MCF 10A (cell line): ENCODE results near the gene MORF4L1. TPM values are rescaled to one million over a fixed set of nuclear protein-coding genes. Genes with fewer than 3 reads are reported as not detected.
A peak's percentile ranks its signal among the peaks of the same experiment; 100 is the strongest.

Source experiments
- BruUV-seq: library from RNA; stranded (reverse); fragments of 400-500 nt; replicated peaks from 2 replicates; lab custom pipeline; 2021; lab: Mats Ljungman, UMichigan
- CTCF ChIA-PET: fragments of 300-600 bp; sonication (Branson Sonifier 250); formaldehyde crosslinking; extraction: SDS; loops from one replicate; lab custom pipeline; 2021; ENCODE audit warnings: antibody characterized with exemption, inconsistent platforms; lab: Yijun Ruan, JAX
- POLR2A ChIA-PET: fragments of 300-600, 350-650 bp; sonication (Branson Sonifier 250); formaldehyde crosslinking; extraction: SDS; loops from one replicate; lab custom pipeline; 2020; ENCODE audit warnings: antibody characterized with exemption, inconsistent platforms; lab: Yijun Ruan, JAX
- DNase-seq: peaks from one replicate; pipeline ENCODE4 v3.0.0-alpha.2; 2018; ENCODE audit not compliant: unreplicated experiment
- H3K27ac Mint-ChIP-seq: one replicate; pipeline ENCODE4 v1.8.0; 2022; ENCODE audit warnings: mild to moderate bottlenecking, low read depth, mixed read lengths; ENCODE audit not compliant: unreplicated experiment
- H3K27me3 Mint-ChIP-seq: one replicate; pipeline ENCODE4 v1.8.0; 2022; ENCODE audit warnings: mixed read lengths; ENCODE audit not compliant: insufficient read depth, unreplicated experiment
- H3K36me3 Mint-ChIP-seq: one replicate; pipeline ENCODE4 v1.8.0; 2022; ENCODE audit warnings: mild to moderate bottlenecking, moderate library complexity, mixed read lengths; ENCODE audit not compliant: insufficient read depth, unreplicated experiment
- H3K4me1 Mint-ChIP-seq: one replicate; pipeline ENCODE4 v1.8.0; 2022; ENCODE audit warnings: mixed read lengths; ENCODE audit not compliant: insufficient read depth, unreplicated experiment
- H3K4me3 Mint-ChIP-seq: one replicate; pipeline ENCODE4 v1.8.0; 2022; ENCODE audit warnings: mild to moderate bottlenecking, moderate library complexity, mixed read lengths; ENCODE audit not compliant: unreplicated experiment
- H3K9me3 Mint-ChIP-seq: one replicate; pipeline ENCODE4 v1.8.0; 2022; ENCODE audit warnings: mixed read lengths; ENCODE audit not compliant: unreplicated experiment
- CTCF ChIP-seq: fragments of 200-600 bp; IDR thresholded peaks from one replicate; pipeline ENCODE4 v1.8.0; 2022; ENCODE audit warnings: antibody characterized with exemption, mild to moderate bottlenecking; ENCODE audit not compliant: unreplicated experiment
- intact Hi-C: fragments of 100-400 bp; cut with micrococcal nuclease; formaldehyde crosslinking; loops from 2 replicates; pipeline ENCODE4 v1.14.1; 2022
- total RNA-seq: library from RNA; stranded (reverse); gene quantifications from 2 replicates; pipeline ENCODE4 v1.2.3, GENCODE V29; 2022

The MORF4L1 gene
- total RNA-seq, 1 experiment from 2014 or later, result 264 TPM

- CTCF ChIA-PET, result interaction anchor here (0.6 to 0.7 kb wide), 3 partner anchors 86 to 461 kb away, joined by 3 to 4 read pairs (median 3); no protein-coding TSS in a partner anchor
- no peaks in the 10 kb centered on the region for H3K27me3 Mint-ChIP-seq
- POLR2A ChIA-PET, result no interaction called here
- H3K9me3 Mint-ChIP-seq, result no peaks in the 10 kb centered on the region
- H3K36me3 Mint-ChIP-seq, result peaks cover 53% of the 10 kb centered on the region
- TF ChIP-seq CTCF, result no peak
- DNase-seq, result no peak
- H3K27ac Mint-ChIP-seq, result peak overlapping the region; percentile 35
- H3K4me1 Mint-ChIP-seq, result peaks cover 20% of the 10 kb centered on the region
- H3K4me3 Mint-ChIP-seq, result peak overlapping the region; percentile 22
- intact Hi-C loops, result no loop called here
- no TSS peak for BruUV-seq
Observed at GRCh38 chr15:78878356-78878755, 5.7 kb downstream of the MORF4L1 start.

GRCh38 chr15:78879517-78880241 is 7.0 kb downstream of the MORF4L1 start:
- intact Hi-C loops, result no loop called here
- POLR2A ChIA-PET, result interaction anchor here (0.6 to 1.5 kb wide), 8 partner anchors 9 to 1615 kb away, joined by 3 to 7 read pairs (median 4); no protein-coding TSS in a partner anchor
- CTCF ChIA-PET, result interaction anchor here (0.6 to 1.2 kb wide), 7 partner anchors 20 to 767 kb away, joined by 3 to 7 read pairs (median 3); no protein-coding TSS in a partner anchor
- Mint-ChIP-seq H3K4me1 (peaks cover 19% of the 10 kb centered on the region), H3K27ac (no peak overlapping the region), H3K9me3 (no peaks in the 10 kb centered on the region), H3K27me3 (no peaks in the 10 kb centered on the region), H3K4me3 (no peak overlapping the region), H3K36me3 (peaks cover 61% of the 10 kb centered on the region)
- DNase-seq, result no peak
- BruUV-seq, result no TSS peak
- no peak for TF ChIP-seq CTCF

GRCh38 chr15:78880242-78880533 is 7.5 kb downstream of the MORF4L1 start:
- no peak overlapping the region for H3K4me3 Mint-ChIP-seq
- no peaks in the 10 kb centered on the region for H3K27me3 Mint-ChIP-seq
- peaks cover 14% of the 10 kb centered on the region for H3K4me1 Mint-ChIP-seq
- POLR2A ChIA-PET, result interaction anchor here (0.6 to 1.5 kb wide), 7 partner anchors 9 to 60 kb away, joined by 4 to 7 read pairs (median 4); no protein-coding TSS in a partner anchor
- no TSS peak for BruUV-seq
- CTCF ChIA-PET, result interaction anchor here (0.8 to 1.2 kb wide), 6 partner anchors 20 to 304 kb away, joined by 3 to 5 read pairs (median 3); no protein-coding TSS in a partner anchor
- no peaks in the 10 kb centered on the region for H3K9me3 Mint-ChIP-seq
- peak; percentile 45 for DNase-seq
- peaks cover 61% of the 10 kb centered on the region for H3K36me3 Mint-ChIP-seq
- no peak for TF ChIP-seq CTCF
- H3K27ac Mint-ChIP-seq, result no peak overlapping the region
- intact Hi-C loops, result no loop called here

- DNase-seq, result no peak
- no TSS peak for BruUV-seq
- POLR2A ChIA-PET, result interaction anchor here (1.0 to 1.6 kb wide), 5 partner anchors 10 to 22 kb away, joined by 3 to 7 read pairs (median 4); no protein-coding TSS in a partner anchor
- Mint-ChIP-seq H3K27me3 (no peaks in the 10 kb centered on the region), H3K27ac (no peak overlapping the region), H3K9me3 (no peaks in the 10 kb centered on the region), H3K4me3 (no peak overlapping the region), H3K4me1 (peaks cover 11% of the 10 kb centered on the region), H3K36me3 (peaks cover 65% of the 10 kb centered on the region)
- TF ChIP-seq CTCF, result no peak
- CTCF ChIA-PET, result interaction anchor here (0.8 kb wide), 1 partner anchor 304 kb away, joined by 3 read pairs; no protein-coding TSS in a partner anchor
- intact Hi-C loops, result no loop called here
Observed at GRCh38 chr15:78880813-78881212, 8.1 kb downstream of the MORF4L1 start.
